Caki2 (cell line): ENCODE results near the gene UPF3A. TPM values are rescaled to one million over a fixed set of nuclear protein-coding genes. Genes with fewer than 3 reads are reported as not detected.
A peak's percentile ranks its signal among the peaks of the same experiment; 100 is the strongest.
"Not testable (repeated sequence)": the region's sequence is repeated elsewhere in the genome, so short reads cannot be mapped to it uniquely, and the experiment has no call there.

Source experiments
- DNase-seq: peaks from one replicate; pipeline ENCODE4 v3.0.0-alpha.2; 2015; ENCODE audit warnings: low read depth
- in situ Hi-C: cut with HindIII; loops from 2 replicates; pipeline ENCODE4 v1.10.0; 2016; ENCODE audit warnings: low sequenced_read_pairs, low pct_unique_long_range_greater_than_20kb, mixed read lengths
- total RNA-seq: library from RNA; depleted of rRNA; stranded (reverse); fragments of >200 nt; shearing (Covaris generic); gene quantifications from 2 replicates; pipeline ENCODE4 v1.2.3, GENCODE V29; 2014; ENCODE audit warnings: low replicate concordance; rRNA removed

Gene UPF3A, protein sequence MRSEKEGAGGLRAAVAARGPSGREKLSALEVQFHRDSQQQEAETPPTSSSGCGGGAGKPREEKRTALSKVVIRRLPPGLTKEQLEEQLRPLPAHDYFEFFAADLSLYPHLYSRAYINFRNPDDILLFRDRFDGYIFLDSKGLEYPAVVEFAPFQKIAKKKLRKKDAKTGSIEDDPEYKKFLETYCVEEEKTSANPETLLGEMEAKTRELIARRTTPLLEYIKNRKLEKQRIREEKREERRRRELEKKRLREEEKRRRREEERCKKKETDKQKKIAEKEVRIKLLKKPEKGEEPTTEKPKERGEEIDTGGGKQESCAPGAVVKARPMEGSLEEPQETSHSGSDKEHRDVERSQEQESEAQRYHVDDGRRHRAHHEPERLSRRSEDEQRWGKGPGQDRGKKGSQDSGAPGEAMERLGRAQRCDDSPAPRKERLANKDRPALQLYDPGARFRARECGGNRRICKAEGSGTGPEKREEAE
- 8.2 and 14.0 TPM in 2 replicates for total RNA-seq

- DNase-seq, result peak; percentile 89
- in situ Hi-C loops, result no loop called here
These were observed at the start of gene UPF3A for GRCh38 chr13:114281351-114282040. TSS of gene UPF3A (plus strand) at chr13:114281601. CDS start at chr13:114281640, 39 bp downstream.

GRCh38 chr13:114231886-114232285 lies 49.5 kb upstream of the UPF3A start:
- in situ Hi-C loops, result no loop called here
- DNase-seq, result no peak

- in situ Hi-C loops, result no loop called here
- DNase-seq, result no peak
These were observed 47.1 kb upstream of the UPF3A start for GRCh38 chr13:114234266-114234644.

GRCh38 chr13:114234645-114235421 lies 46.6 kb upstream of the UPF3A start, which contains the start of gene CDC16:
TSS of gene CDC16 (plus strand) at chr13:114234897. CDS start at chr13:114235085, 188 bp downstream.
- in situ Hi-C loops, result no loop called here
- peak; percentile 73 for DNase-seq

GRCh38 chr13:114235697-114236096 lies 45.7 kb upstream of the UPF3A start:
- in situ Hi-C loops, result no loop called here

DNA sequence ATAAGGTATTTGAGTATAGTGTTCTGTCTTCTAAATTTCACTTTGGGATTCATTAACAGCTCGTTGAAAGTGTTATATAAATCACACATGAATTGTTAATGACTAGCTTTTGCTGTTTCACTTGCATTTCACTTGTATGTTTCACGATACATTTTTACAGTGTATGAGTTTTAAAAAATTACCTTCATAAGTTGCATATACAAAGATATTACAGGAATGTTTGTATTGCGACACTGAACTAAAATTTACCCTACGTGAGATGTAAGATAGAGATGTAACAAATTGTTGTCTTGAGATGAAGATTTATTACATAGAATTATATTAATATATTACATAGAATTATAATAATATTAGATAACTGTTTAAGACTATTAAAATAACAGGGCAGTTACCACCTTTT lies 45.2 kb upstream of the UPF3A start:
- in situ Hi-C loops, result no loop called here
- DNase-seq, result no peak

More at GRCh38 chr13:114235697-114236096, 45.7 kb upstream of the UPF3A start:
- no peak for DNase-seq

DNA sequence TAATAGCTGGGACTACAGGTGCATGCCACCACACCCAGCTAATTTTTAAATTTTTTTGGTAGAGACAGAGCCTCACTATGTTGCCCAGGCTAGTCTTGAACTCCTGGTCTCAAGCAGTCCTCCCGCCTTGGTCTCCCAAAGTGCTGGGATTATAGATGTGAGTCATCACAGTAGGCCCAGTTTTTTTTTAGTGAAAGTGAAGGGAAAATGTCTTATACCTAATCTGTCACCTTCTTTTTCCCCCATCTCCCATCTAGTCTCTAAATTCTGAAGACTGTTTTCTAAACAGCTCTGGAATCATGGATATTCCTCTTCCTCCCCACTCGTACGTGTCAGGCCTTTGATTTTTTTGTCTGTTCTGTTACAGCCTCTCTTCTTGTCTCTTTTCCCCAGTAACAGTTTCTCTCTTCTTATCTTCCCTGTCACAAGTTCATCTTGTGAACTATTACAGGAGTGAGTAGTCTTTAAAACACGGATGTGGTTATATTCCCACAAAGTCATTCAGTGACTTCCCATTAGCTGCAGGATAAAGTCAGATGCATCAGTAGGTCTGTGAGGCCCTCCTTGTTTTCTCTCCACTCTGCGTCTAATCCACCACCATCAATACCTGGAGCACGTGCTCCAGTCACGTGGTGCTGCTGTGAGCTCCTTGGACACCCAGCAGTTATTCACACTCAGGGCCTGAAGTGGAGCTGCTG lies 43.8 kb upstream of the UPF3A start:
- DNase-seq, result no peak
- in situ Hi-C loops, result no loop called here

GRCh38 chr13:114241918-114242317 lies 39.5 kb upstream of the UPF3A start:
- DNase-seq, result peak; percentile 24
- in situ Hi-C loops, result no loop called here

GRCh38 chr13:114243971-114244370 lies 37.4 kb upstream of the UPF3A start:
- DNase-seq, result no peak

DNA sequence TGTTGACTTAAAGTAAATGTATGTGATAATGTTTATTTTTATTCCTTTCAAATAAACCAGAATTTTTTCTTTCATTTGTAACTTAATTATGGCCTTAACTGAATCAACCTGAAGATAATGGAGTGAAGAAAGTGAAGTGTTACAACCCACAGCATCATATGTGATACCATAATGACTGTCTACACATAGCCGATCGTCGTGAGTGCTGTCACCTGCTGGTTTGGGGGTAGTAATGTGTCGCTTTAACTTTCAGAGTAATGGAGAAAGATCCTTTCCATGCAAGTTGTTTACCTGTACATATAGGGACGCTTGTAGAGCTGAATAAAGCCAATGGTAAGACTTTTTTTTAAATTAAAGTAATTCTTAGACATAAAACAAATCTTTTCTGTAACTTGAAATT lies 36.8 kb upstream of the UPF3A start:
- in situ Hi-C loops, result no loop called here
- no peak for DNase-seq

More at GRCh38 chr13:114243971-114244370, 37.4 kb upstream of the UPF3A start:
- in situ Hi-C loops, result no loop called here

DNA sequence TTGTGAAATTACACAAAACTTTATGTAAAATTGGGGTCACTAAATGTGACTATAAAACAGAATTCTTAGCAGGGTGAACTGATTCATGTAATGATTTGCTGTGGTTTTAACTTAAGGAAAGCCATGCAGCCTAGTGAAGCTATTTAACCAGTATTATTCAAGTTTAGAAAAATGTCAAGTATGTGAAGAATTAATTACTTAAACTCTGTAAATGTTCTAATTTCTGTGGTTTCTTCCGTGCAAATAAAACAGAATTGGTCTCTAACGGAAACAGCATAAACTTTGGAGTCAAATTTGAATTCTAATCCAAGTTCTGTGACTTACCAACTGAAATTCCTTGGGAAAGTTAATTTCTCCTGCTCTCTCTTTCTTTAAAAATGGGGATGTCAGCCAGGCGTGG lies 33.4 kb upstream of the UPF3A start:
- peak; percentile 28 for DNase-seq
- in situ Hi-C loops, result no loop called here

GRCh38 chr13:114249077-114249476 lies 32.3 kb upstream of the UPF3A start:
- DNase-seq, result no peak
- in situ Hi-C loops, result no loop called here

DNA sequence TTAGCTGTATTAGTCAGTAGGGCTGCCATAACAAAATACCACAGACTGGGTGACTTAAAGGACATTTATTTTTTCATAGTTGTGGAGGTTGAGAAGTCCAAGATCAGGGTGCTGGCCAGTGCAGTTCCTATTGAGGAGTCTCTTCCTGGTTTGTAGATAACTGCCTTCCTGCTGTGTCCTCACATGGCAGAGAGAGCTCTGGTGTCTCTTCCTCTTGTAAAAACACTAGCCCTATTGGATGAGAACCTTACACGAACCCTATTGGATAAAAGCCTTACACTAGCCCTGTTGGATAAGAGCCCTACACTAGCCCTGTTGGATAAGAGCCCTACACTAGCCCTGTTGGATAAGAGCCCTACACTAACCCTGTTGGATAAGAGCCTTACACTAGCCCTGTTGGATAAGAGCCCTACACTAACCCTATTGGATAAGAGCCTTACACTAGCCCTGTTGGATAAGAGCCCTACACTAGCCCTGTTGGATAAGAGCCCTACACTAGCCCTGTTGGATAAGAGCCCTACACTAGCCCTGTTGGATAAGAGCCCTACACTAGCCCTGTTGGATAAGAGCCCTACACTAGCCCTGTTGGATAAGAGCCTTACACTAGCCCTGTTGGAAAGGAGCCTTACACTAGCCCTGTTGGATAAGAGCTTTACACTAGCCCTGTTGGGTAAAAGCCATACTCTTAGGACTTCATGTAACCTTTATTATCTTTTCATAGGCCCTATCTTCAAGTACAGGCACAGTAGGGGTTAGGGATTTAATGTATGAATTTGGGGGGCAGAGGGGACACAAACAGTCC lies 29.6 kb upstream of the UPF3A start:
- DNase-seq, in situ Hi-C loops: not testable (repeated sequence)

GRCh38 chr13:114256547-114256946 lies 24.9 kb upstream of the UPF3A start:
- in situ Hi-C loops, result no loop called here
- DNase-seq, result no peak

- in situ Hi-C loops, result no loop called here
- no peak for DNase-seq
These were observed 24.4 kb upstream of the UPF3A start for GRCh38 chr13:114257014-114257413.

DNA sequence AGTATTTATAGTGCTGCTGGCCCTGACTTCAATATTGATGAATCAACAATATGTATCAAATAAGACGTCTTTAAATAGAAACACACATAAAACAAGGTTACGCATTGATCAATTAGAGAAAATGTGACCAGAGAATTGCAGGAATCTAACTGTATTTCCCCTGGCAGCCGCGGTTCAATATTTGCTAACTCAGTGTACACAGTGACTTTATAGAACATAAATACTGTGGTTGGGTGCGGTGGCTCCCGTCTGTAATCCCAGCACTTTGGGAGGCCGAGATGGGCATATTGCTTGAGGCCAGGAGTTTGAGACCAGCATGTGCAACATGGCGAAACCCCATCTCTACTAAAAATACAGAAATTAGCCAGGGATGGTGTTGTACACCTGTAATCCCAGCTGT lies 22.8 kb upstream of the UPF3A start:
- DNase-seq, result no peak
- in situ Hi-C loops, result no loop called here

DNA sequence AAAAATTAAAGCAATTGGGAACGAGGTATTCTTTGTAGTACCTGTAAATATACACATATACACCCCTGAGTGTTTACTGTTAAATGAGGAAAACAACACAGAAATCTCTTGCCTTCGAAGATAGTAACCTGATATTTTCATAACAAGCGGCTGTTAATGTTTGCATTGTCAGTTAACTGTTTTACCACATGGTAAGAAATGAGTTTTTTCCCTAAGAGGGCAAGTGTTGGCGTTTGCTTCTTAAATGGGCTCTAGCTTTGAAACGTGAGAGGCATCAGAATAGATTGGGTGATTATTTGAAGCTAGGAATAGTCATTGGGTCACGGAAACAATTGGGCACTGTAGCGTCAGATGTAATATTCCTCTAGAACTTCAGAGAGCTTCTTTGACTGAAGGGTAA lies 22.0 kb upstream of the UPF3A start:
- DNase-seq, result no peak
- in situ Hi-C loops, result no loop called here
